GM23338 (cell line): Measurements from ENCODE around the gene RELL1. TPM values are rescaled to one million over a fixed set of nuclear protein-coding genes. Genes with fewer than 3 reads are reported as not detected.

Experiments
- ATAC-seq: fragments of 200-7000 bp; cut with Tn5 transposase; 3 replicates; pipeline ENCODE4 v1.9.1; 2020
- DNase-seq: peaks from one replicate; pipeline ENCODE4 v3.0.0-alpha.2; 2015; ENCODE audit warnings: low spot score
- H2AFZ ChIP-seq: fragments of 200-600 bp; sonication (generic); 2 replicates; pipeline ENCODE4 v1.8.0; 2016; ENCODE audit warnings: antibody characterized with exemption, mild to moderate bottlenecking, moderate library complexity
- H3F3A ChIP-seq: fragments of 200-600 bp; sonication (generic); replicated peaks from 2 replicates; pipeline ENCODE4 v1.8.0; 2017; ENCODE audit warnings: antibody characterized with exemption, mixed run types, low read depth
- H3K27ac ChIP-seq: fragments of 200-600 bp; sonication (generic); 2 replicates; pipeline ENCODE4 v1.6.1; 2016; ENCODE audit warnings: low read depth
- H3K27me3 ChIP-seq: fragments of 200-600 bp; sonication (generic); 2 replicates; pipeline ENCODE4 v1.8.0; 2016; ENCODE audit warnings: mild to moderate bottlenecking, mixed run types, moderate library complexity; ENCODE audit not compliant: insufficient read depth
- H3K36me3 ChIP-seq: fragments of 200-600 bp; sonication (generic); 2 replicates; pipeline ENCODE4 v1.8.0; 2016; ENCODE audit warnings: mild to moderate bottlenecking; ENCODE audit not compliant: insufficient read depth
- H3K4me1 ChIP-seq: fragments of 200-600 bp; sonication (generic); 2 replicates; pipeline ENCODE4 v1.8.0; 2016; ENCODE audit warnings: mild to moderate bottlenecking, moderate library complexity; ENCODE audit not compliant: insufficient read depth
- H3K4me2 ChIP-seq: fragments of 200-600 bp; sonication (generic); 2 replicates; pipeline ENCODE4 v1.7.1; 2017; ENCODE audit warnings: mixed run types
- H3K4me3 ChIP-seq: fragments of 200-600 bp; sonication (generic); 2 replicates; pipeline ENCODE4 v1.6.1; 2016; ENCODE audit warnings: mixed run types
- H3K79me2 ChIP-seq: fragments of 200-600 bp; sonication (generic); replicated peaks from 2 replicates; pipeline ENCODE4 v1.8.0; 2017; ENCODE audit warnings: mild to moderate bottlenecking; ENCODE audit not compliant: insufficient read depth
- H3K9me2 ChIP-seq: fragments of 200-600 bp; sonication (generic); 2 replicates; pipeline ENCODE4 v1.8.0; 2017; ENCODE audit not compliant: insufficient read depth
- H4K20me1 ChIP-seq: fragments of 200-600 bp; sonication (generic); replicated peaks from 2 replicates; pipeline ENCODE4 v1.8.0; 2017; ENCODE audit warnings: mild to moderate bottlenecking; ENCODE audit not compliant: insufficient read depth
- H3K27ac Mint-ChIP-seq: 2 replicates; pipeline ENCODE4 v1.8.0; 2020; ENCODE audit warnings: inconsistent platforms, mild to moderate bottlenecking, moderate library complexity, mixed read lengths
- H3K27me3 Mint-ChIP-seq: 3 replicates; pipeline ENCODE4 v1.8.0; 2022; ENCODE audit warnings: low read depth, mild to moderate bottlenecking, moderate library complexity, mixed read lengths, inconsistent platforms; ENCODE audit not compliant: insufficient read depth, poor library complexity
- H3K36me3 Mint-ChIP-seq: 3 replicates; pipeline ENCODE4 v1.8.0; 2021; ENCODE audit warnings: low read depth, mild to moderate bottlenecking, inconsistent platforms, moderate library complexity, mixed read lengths
- H3K4me1 Mint-ChIP-seq: 3 replicates; pipeline ENCODE4 v1.8.0; 2020; ENCODE audit warnings: mild to moderate bottlenecking, inconsistent platforms, mixed read lengths
- H3K4me3 Mint-ChIP-seq: 3 replicates; pipeline ENCODE4 v1.8.0; 2021; ENCODE audit warnings: moderate library complexity, mild to moderate bottlenecking, inconsistent platforms, mixed read lengths
- H3K9me3 Mint-ChIP-seq: 3 replicates; pipeline ENCODE4 v1.8.0; 2020; ENCODE audit warnings: moderate library complexity, mild to moderate bottlenecking, inconsistent platforms, mixed read lengths
- CREB1 ChIP-seq: fragments of 250-450 bp; sonication (Bioruptor Pico); IDR thresholded peaks from 2 replicates; pipeline ENCODE4 v1.5.0; 2020; ENCODE audit warnings: low read depth, mild to moderate bottlenecking, moderate library complexity
- EZH2 ChIP-seq: fragments of 200-600 bp; sonication (generic); IDR thresholded peaks from one replicate; pipeline ENCODE4 v1.8.0; 2017; ENCODE audit warnings: antibody characterized with exemption, mild to moderate bottlenecking, low read depth; ENCODE audit not compliant: unreplicated experiment
- EZH2phosphoT487 ChIP-seq: fragments of 200-600 bp; sonication (generic); IDR thresholded peaks from one replicate; pipeline ENCODE4 v1.8.1; 2018; ENCODE audit warnings: antibody characterized with exemption; ENCODE audit not compliant: unreplicated experiment
- JUNB ChIP-seq: IDR thresholded peaks from one replicate; pipeline ENCODE4 v1.6.1; 2016; ENCODE audit warnings: antibody characterized with exemption; ENCODE audit not compliant: unreplicated experiment
- NANOG ChIP-seq: IDR thresholded peaks from 2 replicates; pipeline ENCODE4 v1.6.1; 2016; ENCODE audit warnings: antibody characterized with exemption, borderline replicate concordance
- POLR2AphosphoS5 ChIP-seq: IDR thresholded peaks from 2 replicates; pipeline ENCODE4 v1.6.1; 2016; ENCODE audit warnings: antibody characterized with exemption, low read depth
- STAT1 ChIP-seq: IDR thresholded peaks from one replicate; pipeline ENCODE4 v1.6.1; 2016; ENCODE audit warnings: antibody characterized with exemption; ENCODE audit not compliant: unreplicated experiment
- ZNF114 ChIP-seq: fragments of 250-450 bp; sonication (Bioruptor Pico); IDR thresholded peaks from 2 replicates; pipeline ENCODE4 v1.5.0; 2020; ENCODE audit warnings: mild to moderate bottlenecking, moderate library complexity
- ZNF331 ChIP-seq: fragments of 250-450 bp; sonication (Bioruptor Pico); IDR thresholded peaks from 2 replicates; pipeline ENCODE4 v1.5.0; 2020; ENCODE audit warnings: low read depth, mild to moderate bottlenecking, moderate library complexity
- ZNF462 ChIP-seq: fragments of 250-450 bp; sonication (Bioruptor Pico); IDR thresholded peaks from 2 replicates; pipeline ENCODE4 v1.5.0; 2020; ENCODE audit warnings: mild to moderate bottlenecking, moderate library complexity
- polyA plus RNA-seq: library from polyadenylated mRNA; unstranded; fragments of >200 nt; fragmentation: Nextera tagmentation; extraction: Ambion mirVana; gene quantifications from 2 replicates; pipeline ENCODE4 v1.2.1, GENCODE V29; 2016
- total RNA-seq: library from RNA; depleted of rRNA; stranded (reverse); fragments of >200 nt; shearing (Covaris generic); gene quantifications from 2 replicates; pipeline ENCODE4 v1.2.3, GENCODE V29; 2014
- TF ChIP-seq, protein P1 (sequence below), 2 experiments: fragments of 200-600 bp in 1 of 2; sonication (generic) in 1 of 2; conservative IDR thresholded peaks; 2 replicates each; pipeline versions ENCODE4 v1.5.1 to v1.6.1; 2016 to 2017; ENCODE audit warnings: antibody characterized with exemption in 2 of 2, low read depth in 2 of 2, mild to moderate bottlenecking in 2 of 2, moderate library complexity in 1 of 2
- TF ChIP-seq, protein P2 (sequence below): IDR thresholded peaks from one replicate; pipeline ENCODE4 v1.6.1; 2018; ENCODE audit warnings: antibody characterized with exemption; ENCODE audit not compliant: unreplicated experiment
- TF ChIP-seq, protein P3 (sequence below): IDR thresholded peaks from 2 replicates; pipeline ENCODE4 v1.6.1; 2016; ENCODE audit warnings: antibody characterized with exemption

RELL1 gene
- total and polyA plus RNA-seq, 2 experiments from 2014 or later, result 2.8 to 28.5 TPM

DNA sequence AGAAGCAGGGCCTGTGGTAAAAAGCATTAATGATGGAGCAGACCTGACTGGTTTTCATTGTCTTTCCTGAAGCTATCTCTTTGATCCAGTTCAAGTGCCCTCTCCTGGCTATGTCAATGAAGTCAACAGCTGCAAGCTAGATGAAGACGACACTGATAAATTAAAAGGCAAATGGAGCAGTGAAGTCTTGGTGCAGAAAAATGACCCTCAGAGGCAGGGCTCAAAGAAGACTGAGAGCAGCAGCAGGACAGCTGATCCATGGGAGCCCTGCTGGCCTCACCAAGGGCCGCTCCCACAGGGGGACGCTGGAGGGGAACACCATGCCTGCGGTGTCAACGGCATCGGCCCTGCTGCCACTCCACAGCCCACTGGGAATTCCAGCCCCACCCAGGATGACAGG is 96.2 kb downstream of the RELL1 start:
- H4K20me1 ChIP-seq, result no peaks in the 10 kb centered on the region
- no peaks in the 10 kb centered on the region for H3K9me2 ChIP-seq
- no peak overlapping the region for H3K27ac Mint-ChIP-seq
- H3K4me3 ChIP-seq, result no peak overlapping the region
- H3K27ac ChIP-seq, result no peak overlapping the region
- H3K9me3 Mint-ChIP-seq, result no peaks in the 10 kb centered on the region
- H3K4me3 Mint-ChIP-seq, result no peak overlapping the region
- no peak overlapping the region for H2AFZ ChIP-seq
- DNase-seq, result no peak
- TF ChIP-seq EZH2phosphoT487 (no peak), ZNF114 (CRISPR knock-in tag) (no peak), STAT1 (no peak), ZNF462 (CRISPR knock-in tag) (no peak), NANOG (no peak), JUNB (no peak), POLR2AphosphoS5 (no peak), CREB1 (CRISPR knock-in tag) (no peak), EZH2 (no peak), ZNF331 (CRISPR knock-in tag) (no peak)
- TF ChIP-seq, protein P1, sequence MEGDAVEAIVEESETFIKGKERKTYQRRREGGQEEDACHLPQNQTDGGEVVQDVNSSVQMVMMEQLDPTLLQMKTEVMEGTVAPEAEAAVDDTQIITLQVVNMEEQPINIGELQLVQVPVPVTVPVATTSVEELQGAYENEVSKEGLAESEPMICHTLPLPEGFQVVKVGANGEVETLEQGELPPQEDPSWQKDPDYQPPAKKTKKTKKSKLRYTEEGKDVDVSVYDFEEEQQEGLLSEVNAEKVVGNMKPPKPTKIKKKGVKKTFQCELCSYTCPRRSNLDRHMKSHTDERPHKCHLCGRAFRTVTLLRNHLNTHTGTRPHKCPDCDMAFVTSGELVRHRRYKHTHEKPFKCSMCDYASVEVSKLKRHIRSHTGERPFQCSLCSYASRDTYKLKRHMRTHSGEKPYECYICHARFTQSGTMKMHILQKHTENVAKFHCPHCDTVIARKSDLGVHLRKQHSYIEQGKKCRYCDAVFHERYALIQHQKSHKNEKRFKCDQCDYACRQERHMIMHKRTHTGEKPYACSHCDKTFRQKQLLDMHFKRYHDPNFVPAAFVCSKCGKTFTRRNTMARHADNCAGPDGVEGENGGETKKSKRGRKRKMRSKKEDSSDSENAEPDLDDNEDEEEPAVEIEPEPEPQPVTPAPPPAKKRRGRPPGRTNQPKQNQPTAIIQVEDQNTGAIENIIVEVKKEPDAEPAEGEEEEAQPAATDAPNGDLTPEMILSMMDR (conservative IDR thresholded peaks at IDR 0.05; ENCODE audit: low read depth in 2 of 2), result no peak
- TF ChIP-seq, protein P2, sequence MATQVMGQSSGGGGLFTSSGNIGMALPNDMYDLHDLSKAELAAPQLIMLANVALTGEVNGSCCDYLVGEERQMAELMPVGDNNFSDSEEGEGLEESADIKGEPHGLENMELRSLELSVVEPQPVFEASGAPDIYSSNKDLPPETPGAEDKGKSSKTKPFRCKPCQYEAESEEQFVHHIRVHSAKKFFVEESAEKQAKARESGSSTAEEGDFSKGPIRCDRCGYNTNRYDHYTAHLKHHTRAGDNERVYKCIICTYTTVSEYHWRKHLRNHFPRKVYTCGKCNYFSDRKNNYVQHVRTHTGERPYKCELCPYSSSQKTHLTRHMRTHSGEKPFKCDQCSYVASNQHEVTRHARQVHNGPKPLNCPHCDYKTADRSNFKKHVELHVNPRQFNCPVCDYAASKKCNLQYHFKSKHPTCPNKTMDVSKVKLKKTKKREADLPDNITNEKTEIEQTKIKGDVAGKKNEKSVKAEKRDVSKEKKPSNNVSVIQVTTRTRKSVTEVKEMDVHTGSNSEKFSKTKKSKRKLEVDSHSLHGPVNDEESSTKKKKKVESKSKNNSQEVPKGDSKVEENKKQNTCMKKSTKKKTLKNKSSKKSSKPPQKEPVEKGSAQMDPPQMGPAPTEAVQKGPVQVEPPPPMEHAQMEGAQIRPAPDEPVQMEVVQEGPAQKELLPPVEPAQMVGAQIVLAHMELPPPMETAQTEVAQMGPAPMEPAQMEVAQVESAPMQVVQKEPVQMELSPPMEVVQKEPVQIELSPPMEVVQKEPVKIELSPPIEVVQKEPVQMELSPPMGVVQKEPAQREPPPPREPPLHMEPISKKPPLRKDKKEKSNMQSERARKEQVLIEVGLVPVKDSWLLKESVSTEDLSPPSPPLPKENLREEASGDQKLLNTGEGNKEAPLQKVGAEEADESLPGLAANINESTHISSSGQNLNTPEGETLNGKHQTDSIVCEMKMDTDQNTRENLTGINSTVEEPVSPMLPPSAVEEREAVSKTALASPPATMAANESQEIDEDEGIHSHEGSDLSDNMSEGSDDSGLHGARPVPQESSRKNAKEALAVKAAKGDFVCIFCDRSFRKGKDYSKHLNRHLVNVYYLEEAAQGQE, result no peak
- TF ChIP-seq, protein P3, sequence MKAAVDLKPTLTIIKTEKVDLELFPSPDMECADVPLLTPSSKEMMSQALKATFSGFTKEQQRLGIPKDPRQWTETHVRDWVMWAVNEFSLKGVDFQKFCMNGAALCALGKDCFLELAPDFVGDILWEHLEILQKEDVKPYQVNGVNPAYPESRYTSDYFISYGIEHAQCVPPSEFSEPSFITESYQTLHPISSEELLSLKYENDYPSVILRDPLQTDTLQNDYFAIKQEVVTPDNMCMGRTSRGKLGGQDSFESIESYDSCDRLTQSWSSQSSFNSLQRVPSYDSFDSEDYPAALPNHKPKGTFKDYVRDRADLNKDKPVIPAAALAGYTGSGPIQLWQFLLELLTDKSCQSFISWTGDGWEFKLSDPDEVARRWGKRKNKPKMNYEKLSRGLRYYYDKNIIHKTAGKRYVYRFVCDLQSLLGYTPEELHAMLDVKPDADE, result no peak
- no peaks in the 10 kb centered on the region for H3K79me2 ChIP-seq
- H3K4me1 ChIP-seq, result no peaks in the 10 kb centered on the region
- no peak overlapping the region for H3K4me2 ChIP-seq
- no peaks in the 10 kb centered on the region for H3K36me3 Mint-ChIP-seq
- peaks cover 7% of the 10 kb centered on the region for H3K4me1 Mint-ChIP-seq
- H3K27me3 ChIP-seq, result no peaks in the 10 kb centered on the region
- H3K27me3 Mint-ChIP-seq, result no peaks in the 10 kb centered on the region
- no peak for ATAC-seq
- no peaks in the 10 kb centered on the region for H3K36me3 ChIP-seq
- no peaks in the 10 kb centered on the region for H3F3A ChIP-seq
